Erythroblast (primary cell): ENCODE data around the gene SYN1.

Experiments used
- GATA1 ChIP-seq: IDR thresholded peaks from 2 replicates; pipeline ENCODE4 v1.6.1; 2011; ENCODE audit warnings: low read depth, mild to moderate bottlenecking, control low read depth, low read length, moderate library complexity
- POLR2A ChIP-seq: IDR thresholded peaks from 2 replicates; pipeline ENCODE4 v1.6.1; 2011; ENCODE audit warnings: mild to moderate bottlenecking, low read length

- no peak for TF ChIP-seq POLR2A
- TF ChIP-seq GATA1: no peak
Observed at GRCh38 chrX:47633689-47634590, 14.3 kb upstream of the SYN1 start.
